ENCODE measurements around the gene MAD1L1.

The MAD1L1 gene

GRCh38 chr7:2257651-2258050 is 24.9 kb upstream of the MAD1L1 start:
- DNase-seq: no peak

DNA sequence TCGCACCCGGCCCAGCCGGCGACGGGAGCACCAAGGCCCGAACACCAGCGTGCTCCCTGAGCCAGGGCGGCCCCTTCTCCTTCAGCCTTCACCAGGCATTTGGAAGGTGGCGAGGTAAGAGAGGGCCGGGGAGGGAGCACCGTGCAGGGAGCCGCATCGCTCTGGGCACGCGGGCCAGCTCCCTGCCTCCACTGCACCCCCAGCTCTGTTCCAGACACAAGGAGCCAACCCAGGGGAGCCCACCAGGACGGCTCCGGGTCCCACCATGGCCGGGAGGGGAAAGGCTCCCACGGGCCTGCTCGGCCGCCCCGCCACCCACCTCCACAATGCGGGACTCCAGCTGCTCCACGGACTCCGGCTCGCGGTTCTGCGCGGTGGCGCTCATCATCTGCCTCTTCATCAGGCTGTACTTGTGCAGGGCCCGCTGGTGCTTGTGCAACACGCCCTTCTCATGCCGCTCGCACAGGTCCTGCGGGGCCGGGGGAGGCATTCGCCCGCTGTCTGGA is 24.4 kb upstream of the MAD1L1 start:
- DNase-seq: no peak

DNA sequence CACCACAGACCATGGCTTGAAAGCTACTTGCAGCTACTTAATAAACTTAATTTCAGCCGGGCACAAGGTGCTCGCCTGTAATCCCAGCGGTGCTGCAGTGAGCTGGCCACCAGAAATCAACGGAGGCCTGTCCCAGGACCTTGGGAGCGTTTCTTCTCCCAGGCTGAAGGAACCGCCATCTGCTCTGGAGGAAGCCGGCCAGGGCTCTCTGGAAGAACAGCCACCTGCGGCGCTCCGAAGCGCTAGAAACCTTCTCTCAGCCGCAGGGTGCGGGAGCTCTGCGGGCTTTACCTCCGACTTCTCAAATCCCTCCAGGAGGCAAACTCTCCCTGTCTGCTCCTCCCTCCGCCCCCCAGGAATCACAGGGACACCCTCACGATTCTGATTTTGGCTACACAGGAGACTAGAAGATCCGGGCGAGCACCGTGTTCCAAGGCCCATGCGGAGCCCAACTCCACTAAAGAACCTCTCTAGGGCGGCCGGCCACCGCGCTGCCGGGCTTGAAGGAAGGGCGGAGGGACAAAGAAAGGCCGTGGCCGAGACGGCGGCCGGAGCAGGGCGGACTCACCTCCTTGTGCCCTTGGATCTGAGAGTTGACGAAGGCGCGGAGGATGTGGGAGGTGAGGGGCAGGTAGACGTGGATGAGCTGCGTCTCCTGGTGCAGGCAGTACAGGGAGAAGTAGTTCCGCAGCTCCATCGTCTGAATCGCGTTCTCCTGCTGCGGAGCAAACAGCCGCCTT is 23.7 kb upstream of the MAD1L1 start:
- DNase-seq: no peak

GRCh38 chr7:2255145-2256139 is 22.7 kb upstream of the MAD1L1 start:
- no peak for DNase-seq

DNA sequence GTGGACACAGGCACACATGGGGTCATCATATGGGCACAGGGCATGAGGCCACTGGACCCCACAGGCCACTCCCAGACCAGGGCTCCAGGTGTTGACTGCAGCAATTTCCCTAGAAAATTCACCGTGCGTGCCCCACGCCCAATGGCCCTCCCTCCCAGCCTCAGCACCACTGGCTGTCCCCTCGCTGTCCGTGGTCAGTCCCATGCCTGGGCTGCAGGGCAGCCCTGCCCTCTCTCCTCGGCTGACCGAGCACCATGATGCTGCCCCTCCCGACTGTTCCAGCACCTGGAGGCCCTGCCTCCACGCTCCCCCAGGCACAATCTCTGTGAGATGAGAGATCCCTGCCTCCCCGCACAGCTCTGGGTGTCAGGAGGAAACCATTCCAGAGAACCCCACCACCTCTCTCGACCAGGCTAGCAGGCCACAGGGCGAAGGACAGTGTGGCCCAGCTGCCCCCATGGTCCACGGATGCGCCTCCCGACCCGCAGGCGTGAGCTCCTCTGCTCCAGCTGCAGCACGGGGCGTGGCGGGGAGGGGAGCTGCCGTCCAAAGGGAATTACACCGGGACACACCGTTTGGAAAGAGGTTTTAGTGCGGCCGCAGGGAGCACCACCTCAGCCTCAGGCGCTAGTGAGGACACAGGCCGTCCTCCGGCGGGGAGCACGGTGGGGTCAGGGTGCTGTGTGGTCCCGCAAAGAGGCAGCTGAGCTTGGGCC is 21.8 kb upstream of the MAD1L1 start:
- no peak for DNase-seq

- DNase-seq: no peak
These were observed 20.9 kb upstream of the MAD1L1 start for GRCh38 chr7:2253525-2254244.

DNA sequence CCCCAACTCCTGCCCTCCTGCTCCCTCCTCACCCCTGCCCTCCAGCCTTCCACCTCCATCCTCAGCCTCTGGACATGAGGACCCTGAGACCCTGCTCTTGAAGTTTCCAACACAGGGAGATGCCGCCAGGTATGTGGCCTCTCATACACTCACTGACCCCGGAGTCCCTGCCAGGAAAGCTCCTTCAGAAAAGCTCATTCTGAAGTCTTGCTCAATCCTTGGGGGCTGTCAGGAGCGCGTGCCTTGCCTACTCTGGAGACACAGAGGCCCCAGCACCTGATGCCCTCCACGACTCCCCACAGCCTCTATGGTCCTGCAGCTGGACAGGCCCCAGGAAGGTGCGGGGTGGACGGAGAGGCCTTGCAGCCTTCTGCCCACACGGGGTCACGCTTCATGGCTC is 20.3 kb upstream of the MAD1L1 start:
- DNase-seq: no peak

DNA sequence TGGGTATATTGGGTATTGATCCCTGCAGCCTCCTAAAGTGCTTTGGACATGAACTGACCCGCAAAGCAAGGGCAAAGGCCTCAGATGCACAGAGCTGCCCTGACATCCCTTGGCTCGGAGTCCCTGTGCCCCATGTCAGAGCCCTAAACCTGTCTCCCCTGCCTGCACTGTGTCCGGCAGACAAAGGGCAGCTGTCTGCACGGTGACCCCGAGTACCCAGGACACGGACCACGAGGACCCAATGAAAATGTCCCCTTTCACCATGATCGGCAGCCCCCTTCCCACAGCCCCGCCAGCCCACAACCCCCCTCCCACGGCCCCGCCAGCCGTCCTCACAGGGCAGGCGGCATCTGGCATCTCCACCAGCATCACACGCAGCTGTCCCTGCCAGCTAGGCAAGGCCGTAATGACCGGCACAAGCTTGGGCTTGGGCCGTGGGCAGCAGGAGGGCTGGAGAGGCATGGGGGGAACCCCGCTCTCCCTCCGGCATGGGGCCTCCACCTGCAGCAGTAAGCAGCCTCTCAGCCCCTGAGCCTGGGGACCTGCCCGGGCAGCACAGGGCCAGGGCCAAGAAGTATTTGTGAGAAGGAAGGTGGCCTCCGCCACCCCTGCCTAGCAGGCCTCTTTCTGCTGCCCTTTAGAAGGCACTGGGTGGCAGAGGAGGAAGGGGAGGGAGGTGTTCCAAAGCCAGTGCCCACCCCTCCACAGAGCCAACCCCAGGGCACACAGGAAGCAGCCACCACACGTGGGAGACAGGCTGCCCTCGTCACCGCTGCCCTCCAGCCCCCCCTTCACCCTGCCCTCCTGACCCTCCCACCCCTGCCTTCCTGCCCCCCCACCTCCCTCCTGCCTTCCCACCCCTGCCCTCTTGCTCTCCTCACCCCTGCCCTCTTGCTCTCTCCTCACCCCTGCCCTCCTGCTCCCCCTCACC is 19.4 kb upstream of the MAD1L1 start:
- no peak for DNase-seq

DNA sequence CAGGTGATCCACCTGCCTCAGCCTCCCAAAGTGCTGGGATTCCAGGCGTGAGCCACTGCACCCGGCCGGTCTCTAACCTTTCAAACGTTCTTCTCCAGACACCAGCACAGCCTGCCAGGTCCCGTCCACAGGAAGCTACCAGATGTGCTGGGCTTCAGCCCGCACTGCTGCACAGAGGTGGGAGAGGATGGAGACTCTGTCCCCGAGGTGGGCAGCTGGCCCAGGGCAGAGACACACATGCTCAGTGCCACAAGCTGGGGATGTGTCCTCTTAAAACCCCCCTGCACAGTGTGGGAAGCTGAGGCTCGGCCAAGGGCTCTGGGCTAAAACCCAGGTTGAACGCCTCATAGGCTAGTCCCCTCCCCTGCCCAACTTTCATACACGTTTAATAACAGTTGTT is 18.6 kb upstream of the MAD1L1 start:
- DNase-seq: no peak

DNA sequence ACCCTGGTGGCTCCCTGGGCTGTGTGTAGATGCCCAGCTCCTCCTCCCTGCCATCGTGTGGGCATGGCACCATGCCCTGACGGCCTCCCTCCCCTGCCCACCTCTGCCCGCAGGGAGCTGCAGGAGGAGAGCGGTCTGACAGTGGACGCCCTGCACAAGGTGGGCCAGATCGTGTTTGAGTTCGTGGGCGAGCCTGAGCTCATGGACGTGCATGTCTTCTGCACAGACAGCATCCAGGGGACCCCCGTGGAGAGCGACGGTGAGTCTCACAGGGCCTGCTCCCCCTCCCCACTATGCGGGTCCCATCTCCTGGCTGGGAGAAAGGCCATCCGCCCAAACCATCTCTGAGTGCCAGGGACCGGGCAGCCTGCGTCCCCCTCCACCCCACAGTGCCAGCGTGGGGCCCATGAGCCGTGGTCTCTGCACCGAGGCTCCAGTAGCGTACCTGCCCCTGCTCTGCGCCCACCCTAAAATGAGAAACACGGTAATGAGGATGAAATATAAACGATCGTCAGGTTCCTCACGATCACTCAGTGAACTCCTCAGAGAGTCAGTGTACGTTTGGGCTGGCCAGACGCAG is 17.1 kb upstream of the MAD1L1 start:
- DNase-seq: no peak

DNA sequence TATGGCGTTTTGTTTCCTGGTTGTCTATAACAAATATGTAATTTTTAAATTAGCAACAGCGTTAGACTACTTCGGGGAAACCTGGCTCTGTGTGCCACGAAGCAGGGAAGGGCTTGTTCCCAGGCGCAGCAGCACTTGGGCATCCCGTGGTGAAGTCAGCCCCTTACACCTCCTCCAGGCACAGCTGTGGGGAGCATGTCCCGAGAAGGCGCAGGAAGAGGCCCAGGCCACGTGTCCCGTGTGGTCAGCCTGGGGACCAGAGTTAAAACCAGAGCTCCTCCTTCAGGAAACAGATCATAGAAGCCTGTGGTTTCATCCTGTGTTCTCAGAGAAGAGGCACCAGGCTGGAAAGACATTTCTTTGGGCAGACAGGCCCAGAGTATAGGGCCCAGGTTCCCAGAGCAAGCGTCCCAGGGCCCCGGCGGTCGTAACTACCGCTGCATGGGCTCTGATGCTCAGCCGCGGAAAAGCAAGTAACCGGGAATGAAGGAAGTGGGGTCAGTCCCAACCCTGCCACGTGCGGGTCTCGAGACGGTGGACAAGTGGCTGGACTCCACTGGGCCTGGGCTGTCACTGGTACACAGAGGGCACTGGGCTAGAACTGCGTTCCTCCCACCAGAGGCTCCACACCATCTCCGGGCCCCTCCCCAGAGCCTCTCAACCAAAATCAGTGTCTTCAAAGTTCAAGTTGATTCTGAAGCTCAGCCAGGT is 16.4 kb upstream of the MAD1L1 start:
- no peak for DNase-seq

- peak in 1 of 4 experiments; percentile 7 for DNase-seq
These were observed 14.6 kb upstream of the MAD1L1 start for GRCh38 chr7:2247141-2247995.

GRCh38 chr7:2245883-2246675 is 13.3 kb upstream of the MAD1L1 start:
- DNase-seq: no peak

DNA sequence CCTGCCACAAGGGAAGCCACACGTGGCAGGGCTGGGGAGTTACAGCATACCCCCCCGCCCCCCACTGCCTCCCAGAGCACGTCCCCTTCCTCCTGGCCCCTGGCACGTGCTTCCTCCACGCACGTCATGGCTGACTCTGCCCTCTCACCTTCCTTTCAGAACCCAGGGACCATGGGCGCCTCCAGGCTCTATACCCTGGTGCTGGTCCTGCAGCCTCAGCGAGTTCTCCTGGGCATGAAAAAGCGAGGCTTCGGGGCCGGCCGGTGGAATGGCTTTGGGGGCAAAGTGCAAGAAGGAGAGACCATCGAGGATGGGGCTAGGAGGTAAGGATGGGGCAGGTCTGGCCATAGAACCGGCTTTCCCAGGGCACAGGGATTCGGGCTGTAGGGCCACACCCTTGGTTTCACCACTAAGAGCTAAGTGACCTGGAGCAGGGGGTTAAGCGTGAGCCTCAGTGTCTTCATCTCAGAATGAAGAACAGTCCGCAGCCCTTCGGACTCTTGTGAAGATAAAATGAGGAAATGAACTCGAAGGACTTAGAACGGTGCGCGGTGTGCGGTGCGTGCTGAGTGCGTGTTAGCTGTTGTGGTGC is 11.8 kb upstream of the MAD1L1 start:
- no peak for DNase-seq

DNA sequence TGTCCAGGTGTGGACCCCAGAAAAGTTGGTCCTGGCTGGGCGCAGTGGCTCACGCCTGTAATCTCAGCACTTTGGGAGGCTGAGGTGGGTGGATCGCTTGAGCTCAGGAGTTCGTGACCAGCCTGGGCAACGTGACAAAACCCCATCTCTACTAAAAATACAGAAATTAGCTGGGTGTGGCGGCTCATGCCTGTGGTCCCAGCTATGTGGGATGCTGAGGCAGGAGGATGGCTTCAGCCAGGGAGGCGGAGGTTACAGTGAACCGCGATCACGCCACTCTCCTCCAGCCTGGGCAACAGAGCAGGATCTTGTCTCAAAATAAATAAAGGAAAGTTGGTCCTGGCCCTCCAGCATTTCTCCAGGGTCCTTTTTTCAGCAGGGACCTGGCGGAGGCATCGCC is 10.7 kb upstream of the MAD1L1 start:
- DNase-seq: no peak

GRCh38 chr7:2242541-2243429 is 10.0 kb upstream of the MAD1L1 start:
- no peak for DNase-seq
